K562 (cell line): ENCODE results near the gene CDC45. TPM values are rescaled to one million over a fixed set of nuclear protein-coding genes. Genes with fewer than 3 reads are reported as not detected.

ENCODE experiments used
- ETV1 ChIP-seq: fragments of 450-650 bp; conservative IDR thresholded peaks from 2 replicates; pipeline ENCODE4 v1.6.1; 2016; ENCODE audit warnings: missing genetic modification characterization, control low read depth, low read depth, missing compliant biosample characterization
- FOXA3 ChIP-seq, 2 experiments: fragments of 450-650 bp in 1 of 2; sonication (generic) in 1 of 2; formaldehyde crosslinking; IDR thresholded peaks in 1 of 2; conservative IDR thresholded peaks in 1 of 2; 2 replicates each; pipeline versions ENCODE4 v1.4.0 to v1.8.0; 2020 to 2022; ENCODE audit warnings: mild to moderate bottlenecking in 2 of 2, missing genetic modification reagents in 1 of 2
- IRF1 ChIP-seq: sonication (generic); formaldehyde crosslinking; IDR thresholded peaks from 2 replicates; pipeline ENCODE4 v1.8.0; 2022; ENCODE audit warnings: missing genetic modification reagents, mild to moderate bottlenecking, borderline replicate concordance
- LARP7 ChIP-seq: fragments of 450-650 bp; IDR thresholded peaks from 2 replicates; pipeline ENCODE4 v1.6.1; 2016
- SRSF1 ChIP-seq: fragments of 200-400 bp; formaldehyde crosslinking; IDR thresholded peaks from 2 replicates; pipeline ENCODE4 v1.6.1; 2017; ENCODE audit warnings: mild to moderate bottlenecking, low read depth, low read length, moderate library complexity
- ZBTB7A ChIP-seq: IDR thresholded peaks from 2 replicates; pipeline ENCODE4 v1.6.1; 2011; ENCODE audit warnings: low read depth, mild to moderate bottlenecking, low read length, moderate library complexity, borderline replicate concordance; ENCODE audit not compliant: control insufficient read depth
- polyA plus RNA-seq, 8 experiments: library from polyadenylated mRNA; depleted of rRNA in 4 of 8; stranded (reverse) in 5 of 8; unstranded in 3 of 8; fragments of >200 nt; fragmentation: Nextera tagmentation in 2 of 8; fragmentation: Illumina TruSeq in 1 of 8; extraction: Ambion mirVana in 2 of 8; extraction: Trizol in 1 of 8; gene quantifications; 2 replicates each; pipeline versions ENCODE4 v1.2.1 to v1.2.3, GENCODE V29; 2011 to 2014; ENCODE audit warnings: inconsistent platforms in 1 of 8, missing spikeins in 1 of 8
- total RNA-seq, 7 experiments: library from RNA; depleted of rRNA in 6 of 7; stranded (reverse); fragments of >200 nt in 6 of 7; fragmentation: Illumina TruSeq in 2 of 7; extraction: Trizol in 2 of 7; gene quantifications; 2 replicates each; pipeline versions ENCODE4 v1.2.1 to v1.2.3, GENCODE V29; 2011 to 2021; ENCODE audit warnings: low replicate concordance in 1 of 7
- TF ChIP-seq, protein P1 (sequence below): fragments of 150-350 bp; IDR thresholded peaks from 2 replicates; pipeline ENCODE4 v1.6.1; 2014; ENCODE audit warnings: low read depth, mild to moderate bottlenecking, low read length, borderline replicate concordance
- TF ChIP-seq, protein P2 (sequence below): fragments of 450-650 bp; IDR thresholded peaks from 2 replicates; pipeline ENCODE4 v1.6.1; 2016; ENCODE audit warnings: low read depth, mild to moderate bottlenecking, moderate library complexity
- TF ChIP-seq, protein P3 (sequence below): sonication (generic); formaldehyde crosslinking; IDR thresholded peaks from 2 replicates; pipeline ENCODE4 v1.8.1; 2023; ENCODE audit warnings: mild to moderate bottlenecking, missing genetic modification reagents
- TF ChIP-seq, protein P4 (sequence below): sonication (generic); formaldehyde crosslinking; IDR thresholded peaks from 2 replicates; pipeline ENCODE4 v1.8.0; 2023; ENCODE audit warnings: mild to moderate bottlenecking, missing genetic modification reagents
- TF ChIP-seq, protein P5 (sequence below), 2 experiments: fragments of 450-650 bp; IDR thresholded peaks; 2 replicates each; pipeline ENCODE4 v1.6.1; 2016
- TF ChIP-seq, protein P6 (sequence below): fragments of 250-450 bp; sonication (Bioruptor Pico); IDR thresholded peaks from 2 replicates; pipeline ENCODE4 v1.9.0; 2021; ENCODE audit warnings: mild to moderate bottlenecking, inconsistent platforms

CDC45 gene
- total and polyA plus RNA-seq, 9 of the 15 experiments (the other 6 are each of a cell fraction or from before 2014, with no cell fraction given), result 251 to 580 (median 410) TPM

DNA sequence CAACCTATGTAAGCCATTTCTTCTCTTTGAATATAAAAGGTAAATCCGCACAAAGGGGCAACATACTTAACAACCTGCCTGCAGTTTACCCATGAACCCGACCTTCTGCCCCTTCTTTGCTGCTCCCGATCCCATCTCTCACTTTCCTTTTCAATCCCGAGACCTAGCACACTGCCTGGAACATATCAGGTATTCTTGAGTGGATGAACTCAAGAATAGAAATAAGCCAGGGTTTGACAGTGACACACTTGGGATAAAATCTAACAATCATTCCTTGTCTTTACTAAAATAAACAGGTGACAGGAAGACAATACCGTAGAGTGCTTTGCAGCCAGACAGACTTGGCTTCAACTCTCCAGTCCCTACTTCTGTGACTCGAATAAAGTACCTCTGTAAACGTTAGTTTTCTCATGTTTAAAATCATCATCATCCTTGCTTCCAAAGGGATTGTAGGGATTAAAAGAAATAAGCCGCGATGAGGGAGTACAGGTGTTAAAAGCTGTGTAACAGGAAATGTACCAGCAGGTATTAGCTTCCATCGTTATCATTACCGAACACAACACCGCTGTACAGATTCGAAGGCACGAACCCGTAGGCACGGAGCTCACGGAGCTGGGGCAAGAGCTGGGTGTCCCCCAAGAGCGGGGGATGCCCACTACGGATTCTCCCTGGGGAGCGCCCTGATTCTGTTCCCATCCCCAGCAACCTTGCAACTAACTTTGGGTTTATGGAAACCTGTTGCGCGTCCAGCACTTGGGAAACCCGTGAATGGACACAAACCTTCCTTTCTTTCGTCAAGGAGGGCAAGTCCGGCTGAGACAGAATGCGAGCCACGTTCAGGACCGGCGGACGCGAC, 1.4 kb upstream of the CDC45 start (continued):
- TF ChIP-seq, protein P1, sequence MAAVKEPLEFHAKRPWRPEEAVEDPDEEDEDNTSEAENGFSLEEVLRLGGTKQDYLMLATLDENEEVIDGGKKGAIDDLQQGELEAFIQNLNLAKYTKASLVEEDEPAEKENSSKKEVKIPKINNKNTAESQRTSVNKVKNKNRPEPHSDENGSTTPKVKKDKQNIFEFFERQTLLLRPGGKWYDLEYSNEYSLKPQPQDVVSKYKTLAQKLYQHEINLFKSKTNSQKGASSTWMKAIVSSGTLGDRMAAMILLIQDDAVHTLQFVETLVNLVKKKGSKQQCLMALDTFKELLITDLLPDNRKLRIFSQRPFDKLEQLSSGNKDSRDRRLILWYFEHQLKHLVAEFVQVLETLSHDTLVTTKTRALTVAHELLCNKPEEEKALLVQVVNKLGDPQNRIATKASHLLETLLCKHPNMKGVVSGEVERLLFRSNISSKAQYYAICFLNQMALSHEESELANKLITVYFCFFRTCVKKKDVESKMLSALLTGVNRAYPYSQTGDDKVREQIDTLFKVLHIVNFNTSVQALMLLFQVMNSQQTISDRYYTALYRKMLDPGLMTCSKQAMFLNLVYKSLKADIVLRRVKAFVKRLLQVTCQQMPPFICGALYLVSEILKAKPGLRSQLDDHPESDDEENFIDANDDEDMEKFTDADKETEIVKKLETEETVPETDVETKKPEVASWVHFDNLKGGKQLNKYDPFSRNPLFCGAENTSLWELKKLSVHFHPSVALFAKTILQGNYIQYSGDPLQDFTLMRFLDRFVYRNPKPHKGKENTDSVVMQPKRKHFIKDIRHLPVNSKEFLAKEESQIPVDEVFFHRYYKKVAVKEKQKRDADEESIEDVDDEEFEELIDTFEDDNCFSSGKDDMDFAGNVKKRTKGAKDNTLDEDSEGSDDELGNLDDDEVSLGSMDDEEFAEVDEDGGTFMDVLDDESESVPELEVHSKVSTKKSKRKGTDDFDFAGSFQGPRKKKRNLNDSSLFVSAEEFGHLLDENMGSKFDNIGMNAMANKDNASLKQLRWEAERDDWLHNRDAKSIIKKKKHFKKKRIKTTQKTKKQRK, result no peak
- TF ChIP-seq, protein P2, sequence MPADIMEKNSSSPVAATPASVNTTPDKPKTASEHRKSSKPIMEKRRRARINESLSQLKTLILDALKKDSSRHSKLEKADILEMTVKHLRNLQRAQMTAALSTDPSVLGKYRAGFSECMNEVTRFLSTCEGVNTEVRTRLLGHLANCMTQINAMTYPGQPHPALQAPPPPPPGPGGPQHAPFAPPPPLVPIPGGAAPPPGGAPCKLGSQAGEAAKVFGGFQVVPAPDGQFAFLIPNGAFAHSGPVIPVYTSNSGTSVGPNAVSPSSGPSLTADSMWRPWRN, result no peak
- TF ChIP-seq, protein P3, sequence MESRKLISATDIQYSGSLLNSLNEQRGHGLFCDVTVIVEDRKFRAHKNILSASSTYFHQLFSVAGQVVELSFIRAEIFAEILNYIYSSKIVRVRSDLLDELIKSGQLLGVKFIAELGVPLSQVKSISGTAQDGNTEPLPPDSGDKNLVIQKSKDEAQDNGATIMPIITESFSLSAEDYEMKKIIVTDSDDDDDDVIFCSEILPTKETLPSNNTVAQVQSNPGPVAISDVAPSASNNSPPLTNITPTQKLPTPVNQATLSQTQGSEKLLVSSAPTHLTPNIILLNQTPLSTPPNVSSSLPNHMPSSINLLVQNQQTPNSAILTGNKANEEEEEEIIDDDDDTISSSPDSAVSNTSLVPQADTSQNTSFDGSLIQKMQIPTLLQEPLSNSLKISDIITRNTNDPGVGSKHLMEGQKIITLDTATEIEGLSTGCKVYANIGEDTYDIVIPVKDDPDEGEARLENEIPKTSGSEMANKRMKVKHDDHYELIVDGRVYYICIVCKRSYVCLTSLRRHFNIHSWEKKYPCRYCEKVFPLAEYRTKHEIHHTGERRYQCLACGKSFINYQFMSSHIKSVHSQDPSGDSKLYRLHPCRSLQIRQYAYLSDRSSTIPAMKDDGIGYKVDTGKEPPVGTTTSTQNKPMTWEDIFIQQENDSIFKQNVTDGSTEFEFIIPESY (CRISPR knock-in tag), result no peak
- TF ChIP-seq, protein P4, sequence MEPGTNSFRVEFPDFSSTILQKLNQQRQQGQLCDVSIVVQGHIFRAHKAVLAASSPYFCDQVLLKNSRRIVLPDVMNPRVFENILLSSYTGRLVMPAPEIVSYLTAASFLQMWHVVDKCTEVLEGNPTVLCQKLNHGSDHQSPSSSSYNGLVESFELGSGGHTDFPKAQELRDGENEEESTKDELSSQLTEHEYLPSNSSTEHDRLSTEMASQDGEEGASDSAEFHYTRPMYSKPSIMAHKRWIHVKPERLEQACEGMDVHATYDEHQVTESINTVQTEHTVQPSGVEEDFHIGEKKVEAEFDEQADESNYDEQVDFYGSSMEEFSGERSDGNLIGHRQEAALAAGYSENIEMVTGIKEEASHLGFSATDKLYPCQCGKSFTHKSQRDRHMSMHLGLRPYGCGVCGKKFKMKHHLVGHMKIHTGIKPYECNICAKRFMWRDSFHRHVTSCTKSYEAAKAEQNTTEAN (CRISPR knock-in tag), result no peak
- no peak for TF ChIP-seq ZBTB7A
- TF ChIP-seq FOXA3 (CRISPR knock-in tag; conservative IDR thresholded peaks at IDR 0.05 in 1 of 2, IDR thresholded peaks at IDR 0.05 in 1 of 2), result 0 out of 4 replicates have a peak, but pooled peaks of 1 of the 2 experiments have one; percentile 31
- TF ChIP-seq, protein P5, sequence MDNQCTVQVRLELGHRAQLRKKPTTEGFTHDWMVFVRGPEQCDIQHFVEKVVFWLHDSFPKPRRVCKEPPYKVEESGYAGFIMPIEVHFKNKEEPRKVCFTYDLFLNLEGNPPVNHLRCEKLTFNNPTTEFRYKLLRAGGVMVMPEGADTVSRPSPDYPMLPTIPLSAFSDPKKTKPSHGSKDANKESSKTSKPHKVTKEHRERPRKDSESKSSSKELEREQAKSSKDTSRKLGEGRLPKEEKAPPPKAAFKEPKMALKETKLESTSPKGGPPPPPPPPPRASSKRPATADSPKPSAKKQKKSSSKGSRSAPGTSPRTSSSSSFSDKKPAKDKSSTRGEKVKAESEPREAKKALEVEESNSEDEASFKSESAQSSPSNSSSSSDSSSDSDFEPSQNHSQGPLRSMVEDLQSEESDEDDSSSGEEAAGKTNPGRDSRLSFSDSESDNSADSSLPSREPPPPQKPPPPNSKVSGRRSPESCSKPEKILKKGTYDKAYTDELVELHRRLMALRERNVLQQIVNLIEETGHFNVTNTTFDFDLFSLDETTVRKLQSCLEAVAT (IDR thresholded peaks at IDR 0.05), result no peak
- TF ChIP-seq IRF1 (CRISPR knock-in tag), result no peak
- no peak for TF ChIP-seq LARP7
- peak; percentile 47 for TF ChIP-seq ETV1 (tag)
- TF ChIP-seq SRSF1, result no peak
- TF ChIP-seq, protein P6, sequence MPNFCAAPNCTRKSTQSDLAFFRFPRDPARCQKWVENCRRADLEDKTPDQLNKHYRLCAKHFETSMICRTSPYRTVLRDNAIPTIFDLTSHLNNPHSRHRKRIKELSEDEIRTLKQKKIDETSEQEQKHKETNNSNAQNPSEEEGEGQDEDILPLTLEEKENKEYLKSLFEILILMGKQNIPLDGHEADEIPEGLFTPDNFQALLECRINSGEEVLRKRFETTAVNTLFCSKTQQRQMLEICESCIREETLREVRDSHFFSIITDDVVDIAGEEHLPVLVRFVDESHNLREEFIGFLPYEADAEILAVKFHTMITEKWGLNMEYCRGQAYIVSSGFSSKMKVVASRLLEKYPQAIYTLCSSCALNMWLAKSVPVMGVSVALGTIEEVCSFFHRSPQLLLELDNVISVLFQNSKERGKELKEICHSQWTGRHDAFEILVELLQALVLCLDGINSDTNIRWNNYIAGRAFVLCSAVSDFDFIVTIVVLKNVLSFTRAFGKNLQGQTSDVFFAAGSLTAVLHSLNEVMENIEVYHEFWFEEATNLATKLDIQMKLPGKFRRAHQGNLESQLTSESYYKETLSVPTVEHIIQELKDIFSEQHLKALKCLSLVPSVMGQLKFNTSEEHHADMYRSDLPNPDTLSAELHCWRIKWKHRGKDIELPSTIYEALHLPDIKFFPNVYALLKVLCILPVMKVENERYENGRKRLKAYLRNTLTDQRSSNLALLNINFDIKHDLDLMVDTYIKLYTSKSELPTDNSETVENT, result peak; percentile 83
